NCI-H2029 treated with DMSO at 0.1 percent for 48 hours (cell line): Measurements from ENCODE around the gene OXCT1.
"Not testable (repeated sequence)": the region's sequence is repeated elsewhere in the genome, so short reads cannot be mapped to it uniquely, and the experiment has no call there.

ENCODE experiments used
- DNase-seq: peaks from one replicate; lab custom pipeline; 2025; lab: John Stamatoyannopoulos, UW

Gene OXCT1

GRCh38 chr5:41716382-41716781, 153.8 kb downstream of the OXCT1 start:
- DNase-seq, result no peak

- not testable (repeated sequence) for DNase-seq
These were observed 155.8 kb downstream of the OXCT1 start for GRCh38 chr5:41714446-41714845.

GRCh38 chr5:41708604-41708940, 161.7 kb downstream of the OXCT1 start:
- DNase-seq, result no peak

GRCh38 chr5:41707853-41708603, 162.2 kb downstream of the OXCT1 start:
- DNase-seq, result no peak

- no peak for DNase-seq
These were observed 174.2 kb downstream of the OXCT1 start for GRCh38 chr5:41695920-41696582.

- no peak for DNase-seq
These were observed 183.5 kb downstream of the OXCT1 start for GRCh38 chr5:41686767-41687166.

- DNase-seq, result no peak
These were observed 184.0 kb downstream of the OXCT1 start for GRCh38 chr5:41686191-41686590.

GRCh38 chr5:41683181-41683580, 187.0 kb downstream of the OXCT1 start:
- no peak for DNase-seq

GRCh38 chr5:41682641-41683040, 187.6 kb downstream of the OXCT1 start:
- DNase-seq, result no peak

- DNase-seq, result no peak
These were observed 188.4 kb downstream of the OXCT1 start for GRCh38 chr5:41681840-41682239.
